SK-N-SH (cell line): ENCODE measurements around the gene TMEM184A. TPM values are rescaled to one million over a fixed set of nuclear protein-coding genes. Genes with fewer than 3 reads are reported as not detected.
A peak's percentile ranks its signal among the peaks of the same experiment; 100 is the strongest.

Source experiments
- CTCF ChIA-PET: fragments of 300-600, 350-600 bp; formaldehyde crosslinking; extraction: SDS; loops from one replicate; lab custom pipeline; 2021; lab: Yijun Ruan, JAX
- POLR2A ChIA-PET: fragments of 350-600 bp; sonication (Branson Sonifier 250); formaldehyde crosslinking; extraction: SDS; loops from one replicate; lab custom pipeline; 2020; ENCODE audit warnings: antibody characterized with exemption, inconsistent platforms; lab: Yijun Ruan, JAX
- DNase-seq: peaks from one replicate; pipeline ENCODE4 v3.0.0; 2012
- H2AFZ ChIP-seq: fragments of 200-600 bp; sonication (generic); 2 replicates; pipeline ENCODE4 v1.8.1; 2016; ENCODE audit warnings: antibody characterized with exemption, mild to moderate bottlenecking, low read depth
- H3F3A ChIP-seq: fragments of 200-600 bp; sonication (generic); replicated peaks from 2 replicates; pipeline ENCODE3; 2016; ENCODE audit warnings: antibody characterized with exemption, mild to moderate bottlenecking; ENCODE audit not compliant: insufficient read depth
- H3K27ac ChIP-seq, 2 experiments: fragments of 200-500 bp in 1 of 2; fragments of 200-600 bp in 1 of 2; sonication (Bioruptor generic) in 1 of 2; sonication (generic), shearing (Covaris generic) in 1 of 2; 2 replicates each; pipeline versions ENCODE4 v1.5.1 to v1.6.1; 2014 to 2016; ENCODE audit warnings: low read depth in 2 of 2, inconsistent platforms in 1 of 2, low read length in 1 of 2, mild to moderate bottlenecking in 1 of 2, mixed read lengths in 1 of 2
- H3K27me3 ChIP-seq: fragments of 200-600 bp; sonication (generic), shearing (Covaris generic); 2 replicates; pipeline ENCODE4 v1.6.1; 2016; ENCODE audit warnings: mixed run types; ENCODE audit not compliant: insufficient read depth
- H3K36me3 ChIP-seq, 2 experiments: fragments of 200-500 bp in 1 of 2; fragments of 200-600 bp in 1 of 2; sonication (Bioruptor generic) in 1 of 2; sonication (generic) in 1 of 2; replicated peaks in 1 of 2; 2 replicates each; pipeline versions ENCODE3 to v1.5.1; 2014 to 2016; ENCODE audit warnings: low read length in 1 of 2, mild to moderate bottlenecking in 1 of 2; ENCODE audit not compliant: insufficient read depth in 2 of 2, control insufficient read depth in 1 of 2
- H3K4me1 ChIP-seq, 2 experiments: fragments of 200-500 bp in 1 of 2; fragments of 200-600 bp in 1 of 2; sonication (Bioruptor generic) in 1 of 2; sonication (generic), shearing (Covaris generic) in 1 of 2; 2 replicates each; pipeline versions ENCODE4 v1.5.1 to v1.6.1; 2014 to 2016; ENCODE audit warnings: low read depth in 1 of 2, low read length in 1 of 2, mixed run types in 1 of 2; ENCODE audit not compliant: insufficient read depth in 2 of 2, control insufficient read depth in 1 of 2
- H3K4me2 ChIP-seq: fragments of 200-600 bp; sonication (generic), shearing (Covaris generic); 2 replicates; pipeline ENCODE4 v1.6.1; 2017; ENCODE audit warnings: mixed run types
- H3K4me3 ChIP-seq, 2 experiments: fragments of 200-500 bp in 1 of 2; fragments of 200-600 bp in 1 of 2; sonication (Bioruptor generic) in 1 of 2; sonication (generic), shearing (Covaris generic) in 1 of 2; 2 replicates each; pipeline versions ENCODE4 v1.5.1 to v1.8.1; 2014 to 2016; ENCODE audit warnings: low read depth in 2 of 2, inconsistent platforms in 1 of 2, low read length in 1 of 2, mild to moderate bottlenecking in 1 of 2, mixed read lengths in 1 of 2, moderate library complexity in 1 of 2
- H3K79me2 ChIP-seq: fragments of 200-600 bp; sonication (generic); 2 replicates; pipeline ENCODE4 v1.8.1; 2017; ENCODE audit warnings: mild to moderate bottlenecking; ENCODE audit not compliant: insufficient read depth
- H3K9ac ChIP-seq: fragments of 200-600 bp; sonication (generic); 2 replicates; pipeline ENCODE4 v1.6.1; 2017; ENCODE audit warnings: mixed run types
- H3K9me2 ChIP-seq: fragments of 200-600 bp; sonication (generic); 2 replicates; pipeline ENCODE4 v1.6.1; 2017; ENCODE audit warnings: mixed run types
- H3K9me3 ChIP-seq: fragments of 200-600 bp; sonication (generic); 2 replicates; pipeline ENCODE4 v1.6.1; 2017; ENCODE audit warnings: mixed run types, mild to moderate bottlenecking, moderate library complexity
- H4K20me1 ChIP-seq: fragments of 200-600 bp; sonication (generic); 2 replicates; pipeline ENCODE4 v1.6.1; 2017; ENCODE audit warnings: mild to moderate bottlenecking, mixed run types; ENCODE audit not compliant: insufficient read depth
- ELF1 ChIP-seq: IDR thresholded peaks from 2 replicates; pipeline ENCODE4 v1.4.0; 2012
- EP300 ChIP-seq, 2 experiments: IDR thresholded peaks; 2 replicates each; pipeline versions ENCODE4 v1.4.0 to v1.6.1; 2012; ENCODE audit warnings: borderline replicate concordance in 1 of 2, low read depth in 1 of 2, low read length in 1 of 2
- FOSL2 ChIP-seq: IDR thresholded peaks from 2 replicates; pipeline ENCODE4 v1.4.0; 2012; ENCODE audit warnings: low read depth, mild to moderate bottlenecking, moderate library complexity, borderline replicate concordance
- FOXJ3 ChIP-seq: sonication (generic); formaldehyde crosslinking; IDR thresholded peaks from 2 replicates; pipeline ENCODE4 v1.5.1; 2020; ENCODE audit warnings: mild to moderate bottlenecking, missing genetic modification reagents
- GABPA ChIP-seq: IDR thresholded peaks from 2 replicates; pipeline ENCODE4 v1.4.0; 2012; ENCODE audit warnings: low read depth, mild to moderate bottlenecking
- GATA2 ChIP-seq: sonication (generic); formaldehyde crosslinking; IDR thresholded peaks from 2 replicates; pipeline ENCODE4 v1.5.0; 2020; ENCODE audit warnings: mild to moderate bottlenecking, missing genetic modification reagents
- JUND ChIP-seq: IDR thresholded peaks from 2 replicates; pipeline ENCODE4 v1.4.0; 2012
- NFIC ChIP-seq: IDR thresholded peaks from 2 replicates; pipeline ENCODE4 v1.4.0; 2012; ENCODE audit warnings: borderline replicate concordance
- NRF1 ChIP-seq: IDR thresholded peaks from 2 replicates; pipeline ENCODE4 v1.6.1; 2012; ENCODE audit warnings: low read depth, mild to moderate bottlenecking, low read length
- POLR2AphosphoS5 ChIP-seq: IDR thresholded peaks from 2 replicates; pipeline ENCODE4 v1.6.1; 2012; ENCODE audit warnings: low read depth, low read length
- RCOR1 ChIP-seq: fragments of 150-350 bp; IDR thresholded peaks from 2 replicates; pipeline ENCODE4 v1.6.1; 2017; ENCODE audit warnings: antibody characterized with exemption, low read length
- RXRA ChIP-seq: IDR thresholded peaks from 2 replicates; pipeline ENCODE4 v1.4.0; 2012; ENCODE audit warnings: low read depth, mild to moderate bottlenecking, borderline replicate concordance
- SMC3 ChIP-seq: IDR thresholded peaks from 2 replicates; pipeline ENCODE4 v1.6.1; 2012; ENCODE audit warnings: low read depth, low read length, improper control_type of control experiment
- TAF1 ChIP-seq: IDR thresholded peaks from 2 replicates; pipeline ENCODE4 v1.6.1; 2012; ENCODE audit warnings: low read depth, mild to moderate bottlenecking, low read length, moderate library complexity, borderline replicate concordance
- YY1 ChIP-seq: IDR thresholded peaks from 2 replicates; pipeline ENCODE4 v1.4.0; 2012; ENCODE audit warnings: low read depth, mild to moderate bottlenecking
- WGBS: methylation state at CpG from one replicate; pipeline ENCODE4 v1.1.6; 2017; ENCODE audit warnings: low lambda C conversion rate; 5-methylcytosine and 5-hydroxymethylcytosine counted together
- polyA plus RNA-seq, 3 experiments: library from polyadenylated mRNA; depleted of rRNA; stranded (reverse); fragments of >200 nt; gene quantifications; 2 replicates each; pipeline ENCODE4 v1.2.3, GENCODE V29; 2012
- TF ChIP-seq, protein P1 (sequence below): IDR thresholded peaks from 2 replicates; pipeline ENCODE4 v1.6.1; 2012; ENCODE audit warnings: mild to moderate bottlenecking, low read depth, low read length, moderate library complexity
- TF ChIP-seq, protein P2 (sequence below): IDR thresholded peaks from 2 replicates; pipeline ENCODE4; 2012
- TF ChIP-seq, protein P3 (sequence below): IDR thresholded peaks from 2 replicates; pipeline ENCODE4 v1.4.0; 2012; ENCODE audit warnings: low read depth
- TF ChIP-seq, protein P4 (sequence below): IDR thresholded peaks from 2 replicates; pipeline ENCODE4 v1.4.0; 2012; ENCODE audit warnings: low read depth, borderline replicate concordance
- TF ChIP-seq, protein P5 (sequence below): IDR thresholded peaks from 2 replicates; pipeline ENCODE4 v1.4.0; 2012; ENCODE audit warnings: low read depth, borderline replicate concordance

Gene TMEM184A
- polyA plus RNA-seq, 1 of the 3 experiments (the other 2 are of a cell fraction) = 1.5 TPM

DNA sequence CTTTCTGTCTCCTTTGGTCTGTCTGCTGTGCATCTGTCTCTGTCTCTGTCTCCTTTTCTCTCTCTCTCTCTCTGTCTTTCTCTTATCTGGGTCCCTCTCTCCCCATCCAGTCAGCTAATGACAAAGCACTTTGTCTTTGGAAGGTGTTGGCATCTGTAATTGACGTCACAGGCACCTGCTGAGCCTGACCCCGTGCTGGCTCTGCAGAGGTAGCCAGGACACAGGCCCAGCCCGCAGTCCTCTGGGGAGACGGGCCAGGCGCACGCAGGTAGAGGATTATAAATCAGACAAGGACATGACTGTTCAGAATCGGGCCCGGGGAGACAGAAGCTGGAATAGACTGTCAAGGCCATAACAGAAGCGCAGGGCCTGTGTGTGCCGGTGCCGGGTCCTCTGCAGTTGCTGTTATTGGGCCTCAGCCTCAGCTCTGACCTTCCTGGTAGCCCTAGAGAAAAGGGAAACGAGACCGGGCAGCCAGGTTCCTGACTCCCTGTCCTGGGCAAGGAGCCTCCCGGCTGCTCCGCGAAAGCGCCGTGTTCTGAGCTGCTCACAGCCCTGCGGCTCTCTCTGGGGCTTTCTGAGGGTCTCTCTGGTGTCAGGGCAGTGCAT is 24.5 kb upstream of the TMEM184A start:
- H3K4me1 ChIP-seq = peaks cover 0 to 20% of the 10 kb centered on the region in 2 experiments; a peak in 1 of 4 replicates
- no peaks in the 10 kb centered on the region for H3K79me2 ChIP-seq
- TF ChIP-seq YY1 (no peak), JUND (no peak), SMC3 (no peak), NFIC (no peak), POLR2AphosphoS5 (no peak), FOXJ3 (CRISPR knock-in tag) (no peak), GATA2 (CRISPR knock-in tag) (no peak), GABPA (no peak), RXRA (no peak), NRF1 (no peak), ELF1 (no peak), EP300 (IDR thresholded peaks at IDR 0.05; ENCODE audit: borderline replicate concordance in 1 of 2, low read depth in 1 of 2, low read length in 1 of 2) (no peak), TAF1 (no peak), RCOR1 (no peak), FOSL2 (no peak)
- TF ChIP-seq, protein P1, sequence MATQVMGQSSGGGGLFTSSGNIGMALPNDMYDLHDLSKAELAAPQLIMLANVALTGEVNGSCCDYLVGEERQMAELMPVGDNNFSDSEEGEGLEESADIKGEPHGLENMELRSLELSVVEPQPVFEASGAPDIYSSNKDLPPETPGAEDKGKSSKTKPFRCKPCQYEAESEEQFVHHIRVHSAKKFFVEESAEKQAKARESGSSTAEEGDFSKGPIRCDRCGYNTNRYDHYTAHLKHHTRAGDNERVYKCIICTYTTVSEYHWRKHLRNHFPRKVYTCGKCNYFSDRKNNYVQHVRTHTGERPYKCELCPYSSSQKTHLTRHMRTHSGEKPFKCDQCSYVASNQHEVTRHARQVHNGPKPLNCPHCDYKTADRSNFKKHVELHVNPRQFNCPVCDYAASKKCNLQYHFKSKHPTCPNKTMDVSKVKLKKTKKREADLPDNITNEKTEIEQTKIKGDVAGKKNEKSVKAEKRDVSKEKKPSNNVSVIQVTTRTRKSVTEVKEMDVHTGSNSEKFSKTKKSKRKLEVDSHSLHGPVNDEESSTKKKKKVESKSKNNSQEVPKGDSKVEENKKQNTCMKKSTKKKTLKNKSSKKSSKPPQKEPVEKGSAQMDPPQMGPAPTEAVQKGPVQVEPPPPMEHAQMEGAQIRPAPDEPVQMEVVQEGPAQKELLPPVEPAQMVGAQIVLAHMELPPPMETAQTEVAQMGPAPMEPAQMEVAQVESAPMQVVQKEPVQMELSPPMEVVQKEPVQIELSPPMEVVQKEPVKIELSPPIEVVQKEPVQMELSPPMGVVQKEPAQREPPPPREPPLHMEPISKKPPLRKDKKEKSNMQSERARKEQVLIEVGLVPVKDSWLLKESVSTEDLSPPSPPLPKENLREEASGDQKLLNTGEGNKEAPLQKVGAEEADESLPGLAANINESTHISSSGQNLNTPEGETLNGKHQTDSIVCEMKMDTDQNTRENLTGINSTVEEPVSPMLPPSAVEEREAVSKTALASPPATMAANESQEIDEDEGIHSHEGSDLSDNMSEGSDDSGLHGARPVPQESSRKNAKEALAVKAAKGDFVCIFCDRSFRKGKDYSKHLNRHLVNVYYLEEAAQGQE = no peak
- TF ChIP-seq, protein P2, sequence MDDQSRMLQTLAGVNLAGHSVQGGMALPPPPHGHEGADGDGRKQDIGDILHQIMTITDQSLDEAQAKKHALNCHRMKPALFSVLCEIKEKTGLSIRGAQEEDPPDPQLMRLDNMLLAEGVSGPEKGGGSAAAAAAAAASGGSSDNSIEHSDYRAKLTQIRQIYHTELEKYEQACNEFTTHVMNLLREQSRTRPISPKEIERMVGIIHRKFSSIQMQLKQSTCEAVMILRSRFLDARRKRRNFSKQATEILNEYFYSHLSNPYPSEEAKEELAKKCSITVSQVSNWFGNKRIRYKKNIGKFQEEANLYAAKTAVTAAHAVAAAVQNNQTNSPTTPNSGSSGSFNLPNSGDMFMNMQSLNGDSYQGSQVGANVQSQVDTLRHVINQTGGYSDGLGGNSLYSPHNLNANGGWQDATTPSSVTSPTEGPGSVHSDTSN = no peak
- TF ChIP-seq, protein P3, sequence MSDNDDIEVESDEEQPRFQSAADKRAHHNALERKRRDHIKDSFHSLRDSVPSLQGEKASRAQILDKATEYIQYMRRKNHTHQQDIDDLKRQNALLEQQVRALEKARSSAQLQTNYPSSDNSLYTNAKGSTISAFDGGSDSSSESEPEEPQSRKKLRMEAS = no peak
- TF ChIP-seq, protein P4, sequence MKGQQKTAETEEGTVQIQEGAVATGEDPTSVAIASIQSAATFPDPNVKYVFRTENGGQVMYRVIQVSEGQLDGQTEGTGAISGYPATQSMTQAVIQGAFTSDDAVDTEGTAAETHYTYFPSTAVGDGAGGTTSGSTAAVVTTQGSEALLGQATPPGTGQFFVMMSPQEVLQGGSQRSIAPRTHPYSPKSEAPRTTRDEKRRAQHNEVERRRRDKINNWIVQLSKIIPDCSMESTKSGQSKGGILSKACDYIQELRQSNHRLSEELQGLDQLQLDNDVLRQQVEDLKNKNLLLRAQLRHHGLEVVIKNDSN = no peak
- TF ChIP-seq, protein P5, sequence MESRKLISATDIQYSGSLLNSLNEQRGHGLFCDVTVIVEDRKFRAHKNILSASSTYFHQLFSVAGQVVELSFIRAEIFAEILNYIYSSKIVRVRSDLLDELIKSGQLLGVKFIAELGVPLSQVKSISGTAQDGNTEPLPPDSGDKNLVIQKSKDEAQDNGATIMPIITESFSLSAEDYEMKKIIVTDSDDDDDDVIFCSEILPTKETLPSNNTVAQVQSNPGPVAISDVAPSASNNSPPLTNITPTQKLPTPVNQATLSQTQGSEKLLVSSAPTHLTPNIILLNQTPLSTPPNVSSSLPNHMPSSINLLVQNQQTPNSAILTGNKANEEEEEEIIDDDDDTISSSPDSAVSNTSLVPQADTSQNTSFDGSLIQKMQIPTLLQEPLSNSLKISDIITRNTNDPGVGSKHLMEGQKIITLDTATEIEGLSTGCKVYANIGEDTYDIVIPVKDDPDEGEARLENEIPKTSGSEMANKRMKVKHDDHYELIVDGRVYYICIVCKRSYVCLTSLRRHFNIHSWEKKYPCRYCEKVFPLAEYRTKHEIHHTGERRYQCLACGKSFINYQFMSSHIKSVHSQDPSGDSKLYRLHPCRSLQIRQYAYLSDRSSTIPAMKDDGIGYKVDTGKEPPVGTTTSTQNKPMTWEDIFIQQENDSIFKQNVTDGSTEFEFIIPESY = no peak
- TF ChIP-seq, all 33 proteins: peak for 0
- no peaks in the 10 kb centered on the region for H4K20me1 ChIP-seq
- no peaks in the 10 kb centered on the region for H3K36me3 ChIP-seq
- H3K9me2 ChIP-seq = no peaks in the 10 kb centered on the region
- CTCF ChIA-PET = interaction anchor here (0.8 to 2.4 kb wide), 15 partner anchors 10 to 629 kb away, joined by 3 to 10 read pairs (median 3); partner anchors contain the start of genes ELFN1 and PSMG3
- H3K9ac ChIP-seq = no peak overlapping the region
- POLR2A ChIA-PET = no interaction called here
- H3K9me3 ChIP-seq = no peaks in the 10 kb centered on the region
- peak overlapping the region in 1 of 2 experiments; percentile 31; a peak in 1 of 4 replicates for H3K27ac ChIP-seq
- no peak for DNase-seq
- H3K4me3 ChIP-seq = no peak overlapping the region
- H3K27me3 ChIP-seq = no peaks in the 10 kb centered on the region
- WGBS = 90% methylated on average over 19 of the region's 19 CpGs
- H3K4me2 ChIP-seq = no peak overlapping the region
- H2AFZ ChIP-seq = no peak overlapping the region
- H3F3A ChIP-seq = no peaks in the 10 kb centered on the region
